IPS-15b (cell line): ENCODE data around the gene MSH3.

Source experiments
- H3K27me3 ChIP-seq: one replicate; pipeline ENCODE4 v1.6.1; 2013; ENCODE audit warnings: low read length; ENCODE audit not compliant: control insufficient read depth, insufficient read depth
- H3K36me3 ChIP-seq: one replicate; pipeline ENCODE4 v1.6.1; 2013; ENCODE audit warnings: low read length; ENCODE audit not compliant: control insufficient read depth, insufficient read depth
- H3K4me1 ChIP-seq: one replicate; pipeline ENCODE4 v1.6.1; 2013; ENCODE audit warnings: mild to moderate bottlenecking, low read length; ENCODE audit not compliant: control insufficient read depth, insufficient read depth
- H3K4me3 ChIP-seq: one replicate; pipeline ENCODE4 v1.5.1; 2013; ENCODE audit warnings: low read depth, low read length
- H3K9ac ChIP-seq: one replicate; pipeline ENCODE4 v1.6.1; 2013; ENCODE audit warnings: low read depth, mild to moderate bottlenecking, low read length
- H3K9me3 ChIP-seq: one replicate; pipeline ENCODE4 v1.6.1; 2013; ENCODE audit warnings: mild to moderate bottlenecking, low read length; ENCODE audit not compliant: control insufficient read depth, insufficient read depth

Gene MSH3

GRCh38 chr5:80759866-80760577 is 105.6 kb downstream of the MSH3 start:
- Histone ChIP-seq H3K9me3 (no peaks in the 10 kb centered on the region), H3K27me3 (no peaks in the 10 kb centered on the region), H3K9ac (no peak overlapping the region), H3K4me3 (no peak overlapping the region), H3K36me3 (no peaks in the 10 kb centered on the region), H3K4me1 (peaks cover 3% of the 10 kb centered on the region)

DNA sequence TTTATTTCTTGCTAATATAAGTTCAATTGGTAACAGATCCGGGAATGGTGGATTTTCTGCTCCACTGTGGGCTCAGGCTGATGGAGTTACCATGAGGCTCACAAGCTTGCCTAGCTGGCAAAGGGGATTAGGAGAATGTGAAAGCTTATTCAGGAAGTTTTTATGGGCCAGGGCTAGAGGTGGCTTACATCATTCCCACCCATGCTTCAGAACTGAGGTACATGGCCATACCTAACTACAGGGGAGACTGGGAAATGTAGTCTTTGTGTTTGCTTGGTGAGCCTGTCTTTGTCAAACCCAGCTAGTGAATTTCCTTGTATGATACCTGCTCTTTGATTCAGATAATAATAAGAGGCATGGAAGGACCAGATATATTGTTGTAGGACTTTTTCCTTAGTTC is 106.2 kb downstream of the MSH3 start:
- Histone ChIP-seq H3K4me1 (peaks cover 3% of the 10 kb centered on the region), H3K4me3 (no peak overlapping the region), H3K9me3 (no peaks in the 10 kb centered on the region), H3K27me3 (no peaks in the 10 kb centered on the region), H3K9ac (no peak overlapping the region), H3K36me3 (no peaks in the 10 kb centered on the region)

GRCh38 chr5:80761176-80761575 is 106.7 kb downstream of the MSH3 start:
- Histone ChIP-seq H3K4me1 (peaks cover 3% of the 10 kb centered on the region), H3K27me3 (no peaks in the 10 kb centered on the region), H3K4me3 (no peak overlapping the region), H3K9me3 (no peaks in the 10 kb centered on the region), H3K36me3 (no peaks in the 10 kb centered on the region), H3K9ac (no peak overlapping the region)

DNA sequence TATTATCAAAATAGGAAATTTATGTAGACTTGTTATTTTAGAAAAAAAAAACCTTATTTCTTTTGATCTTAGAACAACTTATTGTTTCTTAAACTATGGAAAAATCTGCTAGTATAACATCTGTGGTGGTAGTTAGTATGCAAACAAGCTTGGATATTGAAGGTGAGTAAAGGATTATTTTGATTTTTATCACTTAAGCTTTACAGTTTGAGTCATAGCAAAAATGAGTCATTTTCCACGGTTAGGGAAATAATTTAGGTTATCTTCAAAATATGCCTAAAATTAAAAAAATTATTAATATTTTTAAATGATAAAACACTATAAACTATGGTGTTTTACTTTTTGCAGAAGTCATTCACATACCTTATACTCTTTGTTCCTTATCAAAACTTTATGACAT is 107.5 kb downstream of the MSH3 start:
- H3K36me3 ChIP-seq, result no peaks in the 10 kb centered on the region
- H3K27me3 ChIP-seq, result no peaks in the 10 kb centered on the region
- peaks cover 3% of the 10 kb centered on the region for H3K4me1 ChIP-seq
- no peaks in the 10 kb centered on the region for H3K9me3 ChIP-seq
- no peak overlapping the region for H3K4me3 ChIP-seq
- no peak overlapping the region for H3K9ac ChIP-seq

DNA sequence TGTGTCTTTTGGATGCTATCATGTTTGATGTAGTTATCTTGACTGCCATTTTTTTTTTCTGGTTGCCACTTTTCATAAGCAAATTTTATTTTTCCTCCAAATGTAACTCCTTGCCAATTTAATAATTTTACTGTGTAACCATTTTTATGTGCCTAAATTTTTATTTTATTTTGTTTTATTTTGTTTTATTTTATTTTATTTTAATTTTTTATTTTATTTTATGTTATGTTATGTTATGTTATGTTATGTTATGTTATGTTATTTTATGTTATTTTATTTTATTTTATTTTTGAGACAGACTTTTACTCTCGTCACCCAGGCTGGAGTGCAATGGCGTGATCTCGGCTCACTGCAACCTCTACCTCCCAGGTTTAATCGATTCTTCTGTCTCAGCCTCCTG is 108.1 kb downstream of the MSH3 start:
- no peaks in the 10 kb centered on the region for H3K9me3 ChIP-seq
- no peak overlapping the region for H3K9ac ChIP-seq

DNA sequence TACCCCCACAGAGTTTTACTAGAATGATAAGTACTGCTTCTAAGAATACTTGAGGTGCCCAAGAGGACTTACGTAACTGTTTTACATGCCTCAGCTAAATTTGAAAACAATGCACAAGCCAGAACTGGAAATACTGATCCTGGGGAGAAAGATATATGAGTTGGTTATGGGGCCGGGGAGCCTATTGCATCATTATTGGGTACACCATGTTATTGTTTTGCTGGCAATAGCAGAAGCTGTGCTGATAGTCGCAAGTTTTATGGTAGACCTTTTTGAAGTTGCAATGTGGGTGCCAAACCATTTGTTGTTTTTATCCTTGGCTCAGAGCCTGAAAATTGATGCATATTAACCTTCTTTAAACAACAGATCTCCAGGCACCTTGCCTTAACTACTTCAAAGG is 108.8 kb downstream of the MSH3 start:
- H3K9ac ChIP-seq, result no peak overlapping the region
- H3K36me3 ChIP-seq, result no peaks in the 10 kb centered on the region
- H3K9me3 ChIP-seq, result no peaks in the 10 kb centered on the region
- H3K27me3 ChIP-seq, result no peaks in the 10 kb centered on the region
- no peak overlapping the region for H3K4me3 ChIP-seq
- peaks cover 3% of the 10 kb centered on the region for H3K4me1 ChIP-seq

More for the DNA sequence above, 108.1 kb downstream of the MSH3 start:
- Histone ChIP-seq H3K4me1 (peaks cover 3% of the 10 kb centered on the region), H3K4me3 (no peak overlapping the region), H3K27me3 (no peaks in the 10 kb centered on the region), H3K36me3 (no peaks in the 10 kb centered on the region)

- H3K27me3 ChIP-seq, result no peaks in the 10 kb centered on the region
- H3K4me3 ChIP-seq, result no peak overlapping the region
- H3K9ac ChIP-seq, result no peak overlapping the region
- H3K36me3 ChIP-seq, result no peaks in the 10 kb centered on the region
- peaks cover 3% of the 10 kb centered on the region for H3K4me1 ChIP-seq
- no peaks in the 10 kb centered on the region for H3K9me3 ChIP-seq
Observed at GRCh38 chr5:80763873-80764647, 109.6 kb downstream of the MSH3 start.

DNA sequence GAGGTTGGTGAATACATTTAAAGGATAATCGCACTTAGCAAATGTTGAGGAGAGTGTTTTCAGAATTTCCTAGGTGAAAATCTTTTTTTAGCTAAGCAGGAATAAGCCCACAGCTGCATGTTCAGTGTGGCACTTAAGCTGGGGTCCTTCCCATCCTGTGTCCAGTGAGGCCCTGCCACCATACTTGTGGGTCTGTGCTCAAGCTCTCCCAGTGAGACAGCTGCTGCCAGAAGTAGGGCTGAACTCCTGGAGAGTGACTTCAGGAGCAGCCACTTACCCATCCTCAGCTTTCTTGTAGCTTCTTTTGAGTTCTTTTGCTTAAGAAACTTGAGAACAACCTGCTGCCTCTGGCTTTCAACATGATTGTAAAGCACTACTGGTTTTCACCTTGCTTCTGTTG is 110.3 kb downstream of the MSH3 start:
- Histone ChIP-seq H3K9me3 (no peaks in the 10 kb centered on the region), H3K4me3 (no peak overlapping the region), H3K36me3 (no peaks in the 10 kb centered on the region), H3K27me3 (no peaks in the 10 kb centered on the region), H3K9ac (no peak overlapping the region), H3K4me1 (peaks cover 3% of the 10 kb centered on the region)

DNA sequence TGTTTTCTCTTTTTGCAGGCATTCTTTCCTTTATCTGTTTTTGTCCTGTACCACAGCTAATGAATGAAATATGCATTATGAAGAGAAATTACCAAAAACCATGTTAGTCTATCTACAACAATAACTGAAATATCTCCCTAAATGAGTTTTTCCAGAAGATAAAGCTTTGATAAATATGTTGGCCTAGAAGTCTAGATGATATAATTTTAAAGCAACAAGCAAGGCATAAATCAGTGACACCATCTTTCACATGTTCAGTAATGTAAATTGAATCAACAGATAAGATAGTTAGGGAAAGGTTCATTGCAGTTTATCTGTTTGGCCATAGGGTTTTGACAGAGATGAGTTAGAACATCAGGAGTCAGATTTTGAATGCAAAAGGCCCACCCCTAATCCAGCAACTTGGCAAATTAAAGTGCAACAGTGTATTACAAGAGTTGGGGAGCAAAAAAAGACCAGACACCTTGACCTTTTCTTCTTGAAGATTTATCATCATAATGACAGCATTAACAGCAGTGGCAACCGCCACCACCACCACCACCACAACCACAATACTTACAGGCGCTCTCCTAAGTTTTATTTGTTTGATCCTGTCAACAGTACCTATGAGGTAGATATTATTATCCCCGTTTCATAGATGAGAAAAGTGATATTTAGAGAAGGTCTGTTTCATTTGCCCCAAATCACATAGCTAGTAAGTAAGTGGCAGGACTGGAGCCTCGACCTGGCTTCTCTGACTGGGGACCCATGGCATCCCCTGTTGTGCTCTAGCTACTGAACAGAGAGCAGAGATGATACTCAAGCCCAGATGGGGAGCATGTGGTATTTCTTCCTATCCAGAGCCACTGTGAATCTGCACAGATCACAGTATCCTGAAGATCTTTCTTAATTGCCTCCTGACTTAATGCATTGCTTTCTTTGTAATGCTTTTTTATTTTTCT is 123.2 kb downstream of the MSH3 start:
- H3K36me3 ChIP-seq, result no peaks in the 10 kb centered on the region
- no peaks in the 10 kb centered on the region for H3K27me3 ChIP-seq
- no peak overlapping the region for H3K9ac ChIP-seq
- H3K9me3 ChIP-seq, result no peaks in the 10 kb centered on the region
- no peaks in the 10 kb centered on the region for H3K4me1 ChIP-seq
- H3K4me3 ChIP-seq, result no peak overlapping the region

DNA sequence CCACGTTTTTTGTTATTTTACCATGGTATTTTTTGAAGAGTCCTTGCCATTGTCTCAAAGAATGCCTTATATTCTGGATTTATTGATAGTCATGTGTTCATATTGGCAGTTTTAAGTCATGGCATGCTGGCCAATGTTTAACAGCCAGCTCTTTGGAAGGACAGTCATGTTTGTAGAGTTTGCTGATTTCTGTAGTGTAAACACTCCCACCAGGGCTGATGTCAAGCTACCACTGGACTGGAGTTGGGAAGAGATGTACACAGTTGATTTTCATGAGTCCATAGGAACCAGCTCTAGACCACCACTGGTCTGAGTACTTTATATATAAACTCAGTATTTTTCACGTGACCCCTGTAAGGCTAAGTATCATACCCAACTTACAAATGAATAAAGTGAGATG is 125.6 kb downstream of the MSH3 start:
- H3K4me1 ChIP-seq, result no peaks in the 10 kb centered on the region
- no peaks in the 10 kb centered on the region for H3K9me3 ChIP-seq
- no peak overlapping the region for H3K4me3 ChIP-seq
- H3K36me3 ChIP-seq, result no peaks in the 10 kb centered on the region
- no peaks in the 10 kb centered on the region for H3K27me3 ChIP-seq
- H3K9ac ChIP-seq, result no peak overlapping the region

DNA sequence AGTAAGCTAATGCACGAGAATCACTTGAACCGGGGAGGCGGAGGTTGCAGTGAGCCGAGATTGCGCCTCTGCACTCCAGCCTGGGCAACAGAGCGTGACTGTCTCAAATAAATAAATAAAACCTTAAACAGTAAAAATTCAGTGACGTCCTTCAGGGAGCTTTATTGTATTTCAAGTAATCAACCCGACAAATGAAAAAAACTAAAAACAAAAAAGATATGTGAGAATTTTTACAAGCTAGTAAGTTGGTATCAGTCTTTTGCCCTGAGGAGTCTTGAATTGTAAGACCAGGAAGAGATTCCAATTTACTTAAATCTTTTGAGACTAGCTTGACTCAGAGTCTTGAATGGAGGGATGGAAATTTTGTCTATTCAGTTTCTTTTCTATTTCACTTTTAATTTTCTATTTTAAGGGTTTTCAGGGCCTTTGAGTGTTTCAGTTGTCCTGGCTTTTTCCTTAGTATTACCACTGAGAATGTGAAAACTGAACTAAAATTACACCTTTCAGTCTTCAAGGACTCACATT is 126.4 kb downstream of the MSH3 start:
- Histone ChIP-seq H3K9me3 (no peaks in the 10 kb centered on the region), H3K4me1 (no peaks in the 10 kb centered on the region), H3K36me3 (no peaks in the 10 kb centered on the region), H3K9ac (no peak overlapping the region), H3K27me3 (no peaks in the 10 kb centered on the region), H3K4me3 (no peak overlapping the region)
